IPS-11a (cell line): ENCODE measurements around the gene PPP4R1.
"Not testable (repeated sequence)": the region's sequence is repeated elsewhere in the genome, so short reads cannot be mapped to it uniquely, and the experiment has no call there.

ENCODE experiments used
- H3K4me3 ChIP-seq: one replicate; pipeline ENCODE4 v1.5.1; 2013; ENCODE audit warnings: low read depth, low read length, control low read depth

PPP4R1 gene, protein sequence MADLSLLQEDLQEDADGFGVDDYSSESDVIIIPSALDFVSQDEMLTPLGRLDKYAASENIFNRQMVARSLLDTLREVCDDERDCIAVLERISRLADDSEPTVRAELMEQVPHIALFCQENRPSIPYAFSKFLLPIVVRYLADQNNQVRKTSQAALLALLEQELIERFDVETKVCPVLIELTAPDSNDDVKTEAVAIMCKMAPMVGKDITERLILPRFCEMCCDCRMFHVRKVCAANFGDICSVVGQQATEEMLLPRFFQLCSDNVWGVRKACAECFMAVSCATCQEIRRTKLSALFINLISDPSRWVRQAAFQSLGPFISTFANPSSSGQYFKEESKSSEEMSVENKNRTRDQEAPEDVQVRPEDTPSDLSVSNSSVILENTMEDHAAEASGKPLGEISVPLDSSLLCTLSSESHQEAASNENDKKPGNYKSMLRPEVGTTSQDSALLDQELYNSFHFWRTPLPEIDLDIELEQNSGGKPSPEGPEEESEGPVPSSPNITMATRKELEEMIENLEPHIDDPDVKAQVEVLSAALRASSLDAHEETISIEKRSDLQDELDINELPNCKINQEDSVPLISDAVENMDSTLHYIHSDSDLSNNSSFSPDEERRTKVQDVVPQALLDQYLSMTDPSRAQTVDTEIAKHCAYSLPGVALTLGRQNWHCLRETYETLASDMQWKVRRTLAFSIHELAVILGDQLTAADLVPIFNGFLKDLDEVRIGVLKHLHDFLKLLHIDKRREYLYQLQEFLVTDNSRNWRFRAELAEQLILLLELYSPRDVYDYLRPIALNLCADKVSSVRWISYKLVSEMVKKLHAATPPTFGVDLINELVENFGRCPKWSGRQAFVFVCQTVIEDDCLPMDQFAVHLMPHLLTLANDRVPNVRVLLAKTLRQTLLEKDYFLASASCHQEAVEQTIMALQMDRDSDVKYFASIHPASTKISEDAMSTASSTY

DNA sequence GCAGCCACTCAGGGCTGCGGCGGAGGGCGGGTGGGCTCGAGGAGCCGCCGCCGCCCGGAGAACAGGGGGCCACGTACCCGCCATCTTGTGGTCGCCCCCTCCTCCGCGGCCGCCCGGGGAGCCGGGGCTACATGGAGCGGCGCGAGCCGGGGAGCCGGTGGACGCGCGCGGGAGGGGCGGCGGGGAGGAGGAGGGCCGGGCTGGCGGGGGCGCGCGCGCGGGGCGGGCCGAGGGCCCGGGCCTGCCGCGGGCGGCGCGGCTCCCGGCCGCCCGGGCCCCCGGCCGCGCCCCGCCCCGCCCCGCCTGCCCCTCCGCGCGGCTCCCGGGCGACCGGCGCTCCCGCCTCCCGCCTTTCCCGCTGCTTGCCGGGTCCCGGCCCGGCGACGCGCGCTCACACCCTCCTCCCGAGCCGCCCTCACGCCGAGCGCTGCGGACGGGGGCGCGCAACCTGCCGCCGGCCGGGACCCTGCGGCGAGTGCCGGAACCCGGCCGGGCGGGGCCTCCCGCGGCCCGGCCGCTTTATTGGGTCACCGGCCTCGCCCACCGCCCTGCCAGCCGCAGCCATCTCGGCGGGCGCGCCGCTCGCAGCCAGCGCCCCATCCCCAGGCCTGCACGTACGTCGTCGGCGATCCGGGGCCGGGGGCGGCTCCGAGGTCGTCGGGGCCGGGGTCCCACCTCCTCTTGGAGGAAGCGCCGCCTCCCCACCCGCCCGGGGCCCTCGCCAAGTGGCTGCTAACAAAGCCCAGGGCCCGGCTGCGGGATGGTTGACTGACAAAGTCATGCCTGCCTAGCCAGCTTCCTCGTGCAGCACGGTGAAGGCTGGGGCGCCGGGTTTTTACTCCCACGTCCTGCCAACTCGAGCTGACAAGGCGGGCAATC is at the start of gene PPP4R1:
Gene PPP4R1 (minus strand): TSS at position 159 of the 879 bp plus-strand sequence. CDS start 75 bp downstream, at position 84.
- H3K4me3 ChIP-seq, result peak within 1 kb of the TSS; percentile 69

GRCh38 chr18:9663377-9663776 is 49.0 kb upstream of the PPP4R1 start:
- H3K4me3 ChIP-seq, result no peak overlapping the region

DNA sequence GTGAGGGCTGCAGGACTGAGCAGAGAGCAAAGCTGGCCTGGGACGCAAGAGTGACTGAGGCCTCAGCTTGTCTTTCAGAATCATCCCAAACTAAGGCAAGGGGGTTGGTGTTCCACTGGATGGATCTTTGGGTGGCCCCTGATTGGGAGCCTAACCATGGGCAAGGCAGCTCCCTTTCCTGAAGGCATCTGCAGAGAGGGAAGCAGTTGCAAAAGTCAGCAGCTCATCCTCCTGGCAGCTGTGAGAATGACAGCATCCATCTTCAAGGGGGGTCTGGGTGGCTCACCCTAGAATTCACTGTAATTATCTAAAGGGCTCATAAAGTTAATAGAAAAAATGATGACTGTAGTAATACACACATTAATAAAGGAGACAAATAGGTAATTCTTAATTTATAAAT is 47.2 kb upstream of the PPP4R1 start:
- H3K4me3 ChIP-seq, result no peak overlapping the region

DNA sequence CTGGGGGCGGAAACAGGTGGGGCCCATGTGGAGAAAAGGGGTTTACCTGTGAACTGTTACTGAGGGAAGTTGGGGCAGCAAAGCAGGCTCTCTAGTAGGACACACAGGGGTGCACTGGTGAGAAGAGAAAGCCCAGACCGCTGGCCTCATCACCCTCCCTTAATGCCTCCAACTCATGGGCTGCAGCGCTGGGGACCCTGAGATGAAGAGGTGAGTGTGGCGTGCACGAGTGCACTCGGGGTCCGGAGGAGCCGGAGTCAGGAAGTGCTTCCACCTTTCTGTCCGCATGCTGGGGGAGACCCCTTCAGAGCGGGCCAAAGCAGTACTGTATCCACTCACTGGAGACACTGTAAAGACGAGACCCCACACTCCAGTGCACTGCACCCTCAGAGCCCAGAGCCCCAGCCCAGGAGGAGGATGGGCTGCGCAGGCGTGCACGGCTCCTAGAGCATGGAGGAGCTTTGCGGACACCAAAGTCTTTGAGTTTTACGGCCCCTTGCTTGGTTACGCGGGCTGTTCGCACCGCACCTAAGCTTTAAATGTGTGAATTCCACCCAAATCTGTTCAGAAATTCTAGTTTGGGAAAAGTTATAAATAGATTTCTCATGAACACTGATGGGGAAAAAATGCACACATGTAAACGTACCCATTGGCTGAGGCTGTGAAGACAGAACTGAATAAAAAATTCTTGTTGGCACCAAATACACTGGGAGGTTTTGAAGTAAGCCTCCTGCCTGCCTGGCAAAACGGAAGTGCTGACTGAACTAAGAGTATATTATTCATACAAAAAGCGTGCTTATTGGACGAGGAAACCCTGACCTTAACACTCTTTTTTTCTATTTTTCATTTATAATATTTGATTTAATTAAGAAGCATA is 45.4 kb upstream of the PPP4R1 start:
- H3K4me3 ChIP-seq, result no peak overlapping the region

DNA sequence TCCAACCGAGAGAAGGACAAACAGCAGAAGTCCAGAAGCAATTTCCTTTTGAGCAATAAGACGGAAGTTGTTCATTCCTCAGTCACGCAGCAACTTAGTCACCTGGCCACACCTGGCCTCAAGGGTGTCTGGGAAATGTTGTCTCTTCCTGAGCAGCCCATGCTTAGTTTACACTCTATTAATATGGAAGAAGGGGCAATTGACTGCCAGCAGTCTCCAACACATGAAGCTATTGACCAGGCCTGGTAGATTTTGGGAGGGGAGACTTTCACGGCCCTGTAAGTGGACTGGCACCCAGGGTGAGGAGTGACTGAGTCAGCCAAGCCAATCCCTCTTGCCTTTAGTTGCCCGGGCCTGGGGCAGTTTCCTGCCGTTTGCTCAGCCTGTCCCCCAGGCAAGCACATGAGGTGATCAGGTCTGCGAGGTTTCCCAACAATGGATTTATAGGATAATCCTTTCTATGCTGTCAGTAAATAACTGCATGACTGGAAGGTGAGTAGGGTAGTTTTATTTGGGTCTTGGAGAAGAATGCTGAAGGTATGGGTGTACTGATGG is 43.8 kb upstream of the PPP4R1 start:
- H3K4me3 ChIP-seq, result no peak overlapping the region

- H3K4me3 ChIP-seq, result no peak overlapping the region
These were observed 40.9 kb upstream of the PPP4R1 start for GRCh38 chr18:9655232-9655767.

GRCh38 chr18:9653390-9653789 is 39.0 kb upstream of the PPP4R1 start:
- no peak overlapping the region for H3K4me3 ChIP-seq

DNA sequence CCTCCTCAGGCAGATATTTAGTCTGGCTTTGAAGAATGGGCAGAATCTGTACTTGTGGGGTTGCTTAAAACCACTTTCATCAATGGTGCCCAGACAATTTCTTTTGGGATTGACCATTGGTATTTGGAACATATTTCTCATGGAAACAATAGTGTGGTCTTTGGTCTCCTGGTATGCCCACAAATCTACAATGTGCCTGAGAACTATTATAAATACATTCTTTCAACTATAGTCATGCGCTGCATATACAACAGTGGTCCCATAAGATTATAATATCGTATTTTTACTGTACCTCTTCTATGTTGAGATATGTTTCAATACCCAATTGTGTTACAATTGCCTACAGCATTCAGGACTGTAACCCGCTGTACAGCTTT is 34.8 kb upstream of the PPP4R1 start:
- no peak overlapping the region for H3K4me3 ChIP-seq

- H3K4me3 ChIP-seq, result no peak overlapping the region
These were observed 34.2 kb upstream of the PPP4R1 start for GRCh38 chr18:9648431-9649163.

- no peak overlapping the region for H3K4me3 ChIP-seq
These were observed 33.4 kb upstream of the PPP4R1 start for GRCh38 chr18:9647496-9648323.

DNA sequence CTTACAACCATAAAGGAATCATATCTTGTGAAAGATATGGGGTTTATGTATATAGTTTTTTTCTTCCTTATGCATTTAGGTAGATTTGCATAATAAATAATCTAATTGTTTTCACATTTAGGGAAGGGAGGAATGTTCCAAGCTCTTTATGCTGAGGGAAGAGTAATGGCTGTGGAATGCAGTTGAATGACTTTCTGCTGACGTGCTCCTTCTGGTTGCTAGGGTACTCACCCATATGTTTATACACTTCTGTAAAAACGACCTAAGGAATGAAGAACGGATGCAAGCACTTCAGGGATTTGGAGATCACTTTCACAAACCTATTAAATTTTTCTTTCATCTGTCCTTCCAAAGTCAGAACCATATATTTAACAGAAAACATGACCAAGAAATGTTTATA is 29.2 kb upstream of the PPP4R1 start:
- H3K4me3 ChIP-seq, result no peak overlapping the region

GRCh38 chr18:9642799-9643462 is 28.6 kb upstream of the PPP4R1 start:
- no peak overlapping the region for H3K4me3 ChIP-seq

DNA sequence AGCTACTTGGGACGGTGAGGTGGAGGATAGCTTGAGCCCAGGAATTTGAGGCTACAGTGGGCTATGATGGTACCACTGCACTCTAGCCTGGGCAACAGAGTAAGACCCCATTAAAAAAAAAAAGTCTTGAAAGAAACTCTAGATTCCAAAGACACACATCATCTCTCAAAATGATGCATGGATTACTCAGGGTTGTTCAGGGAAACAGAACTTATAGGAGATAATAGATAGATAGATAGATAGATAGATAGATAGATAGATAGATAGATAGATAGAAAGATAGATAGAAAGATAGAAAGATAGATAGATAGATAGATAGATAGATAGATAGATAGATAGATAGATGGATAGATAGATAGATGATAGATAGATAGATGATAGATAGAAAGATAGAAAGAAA is 26.7 kb upstream of the PPP4R1 start:
- H3K4me3 ChIP-seq, result not testable (repeated sequence)

DNA sequence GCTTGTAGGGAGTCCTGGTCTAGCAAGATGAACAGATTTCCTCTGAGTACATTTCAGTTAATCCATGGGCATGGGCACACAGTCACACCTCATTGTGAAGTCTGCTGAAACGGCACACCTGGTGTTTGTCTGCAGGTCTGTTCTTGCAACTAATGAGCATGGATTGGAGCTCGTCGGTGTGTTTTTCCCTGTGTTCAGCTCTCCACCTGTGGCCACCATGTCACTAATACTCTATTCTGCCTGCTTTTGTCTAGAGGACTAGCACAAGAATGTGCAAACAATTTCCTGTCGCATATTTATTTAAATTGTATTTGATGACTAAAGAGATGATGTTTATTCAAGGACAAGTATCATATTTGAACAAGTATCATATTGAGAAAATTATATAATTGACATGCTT is 24.5 kb upstream of the PPP4R1 start:
- no peak overlapping the region for H3K4me3 ChIP-seq

- no peak overlapping the region for H3K4me3 ChIP-seq
These were observed 22.8 kb upstream of the PPP4R1 start for GRCh38 chr18:9637036-9637767.

DNA sequence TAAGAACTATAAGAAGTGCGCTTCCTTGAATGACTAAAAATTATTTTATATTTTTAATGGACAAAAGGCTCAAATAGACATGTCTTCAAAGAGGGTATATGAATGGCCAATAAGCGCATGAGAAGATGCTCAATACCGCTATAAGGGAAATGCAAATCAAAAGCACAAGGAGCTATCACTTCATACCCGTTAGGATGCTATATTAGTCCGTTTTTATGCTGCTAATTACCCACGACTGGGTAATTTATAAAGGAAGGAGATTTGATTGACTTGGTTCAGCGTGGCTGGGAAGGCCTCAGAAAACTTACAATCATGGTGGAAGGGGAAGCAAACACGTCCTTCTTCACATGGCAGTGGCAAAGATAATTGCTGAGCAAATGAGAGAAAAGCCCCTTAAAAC is 20.5 kb upstream of the PPP4R1 start:
- H3K4me3 ChIP-seq, result no peak overlapping the region
